Breast epithelium (tissue), 3 donors: Measurements from ENCODE around the gene FLNB.

Experiments
- POLR2AphosphoS5 ChIP-seq, 3 donors: sonication (generic); formaldehyde crosslinking; IDR thresholded peaks; one replicate each; pipeline ENCODE4 v1.6.1; 2017; ENCODE audit warnings: antibody characterized with exemption in 3 of 3
- TF ChIP-seq, protein P1 (sequence below), 3 donors: fragments of 450-650 bp; IDR thresholded peaks; one replicate each; pipeline ENCODE4 v1.5.1; 2016 to 2017; ENCODE audit warnings: antibody characterized with exemption in 3 of 3, mild to moderate bottlenecking in 3 of 3, moderate library complexity in 3 of 3

GRCh38 chr3:57958642-57959422, 49.4 kb upstream of the FLNB start:
- TF ChIP-seq, protein P1, sequence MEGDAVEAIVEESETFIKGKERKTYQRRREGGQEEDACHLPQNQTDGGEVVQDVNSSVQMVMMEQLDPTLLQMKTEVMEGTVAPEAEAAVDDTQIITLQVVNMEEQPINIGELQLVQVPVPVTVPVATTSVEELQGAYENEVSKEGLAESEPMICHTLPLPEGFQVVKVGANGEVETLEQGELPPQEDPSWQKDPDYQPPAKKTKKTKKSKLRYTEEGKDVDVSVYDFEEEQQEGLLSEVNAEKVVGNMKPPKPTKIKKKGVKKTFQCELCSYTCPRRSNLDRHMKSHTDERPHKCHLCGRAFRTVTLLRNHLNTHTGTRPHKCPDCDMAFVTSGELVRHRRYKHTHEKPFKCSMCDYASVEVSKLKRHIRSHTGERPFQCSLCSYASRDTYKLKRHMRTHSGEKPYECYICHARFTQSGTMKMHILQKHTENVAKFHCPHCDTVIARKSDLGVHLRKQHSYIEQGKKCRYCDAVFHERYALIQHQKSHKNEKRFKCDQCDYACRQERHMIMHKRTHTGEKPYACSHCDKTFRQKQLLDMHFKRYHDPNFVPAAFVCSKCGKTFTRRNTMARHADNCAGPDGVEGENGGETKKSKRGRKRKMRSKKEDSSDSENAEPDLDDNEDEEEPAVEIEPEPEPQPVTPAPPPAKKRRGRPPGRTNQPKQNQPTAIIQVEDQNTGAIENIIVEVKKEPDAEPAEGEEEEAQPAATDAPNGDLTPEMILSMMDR (IDR thresholded peaks at IDR 0.05): no peak
- no peak for TF ChIP-seq POLR2AphosphoS5 (IDR thresholded peaks at IDR 0.05)
